HG03064 (cell line): Measurements from ENCODE around the gene HEATR3.
"Not testable (repeated sequence)": the region's sequence is repeated elsewhere in the genome, so short reads cannot be mapped to it uniquely, and the experiment has no call there.

Experiments
- ATAC-seq: cut with Tn5 transposase; IDR thresholded peaks from one replicate; pipeline ENCODE4 v1.9.1; 2021; ENCODE audit warnings: low read depth; ENCODE audit not compliant: unreplicated experiment

Gene HEATR3

GRCh38 chr16:50093607-50094539 is 28.1 kb downstream of the HEATR3 start:
- ATAC-seq, result no peak

- ATAC-seq, result no peak
Measured at GRCh38 chr16:50096791-50097190, 31.0 kb downstream of the HEATR3 start.

- ATAC-seq, result no peak
Measured at GRCh38 chr16:50099957-50100648, 34.3 kb downstream of the HEATR3 start.

- ATAC-seq, result no peak
Measured at GRCh38 chr16:50102051-50102746, 36.4 kb downstream of the HEATR3 start.

- ATAC-seq, result no peak
Measured at GRCh38 chr16:50103764-50104163, 38.0 kb downstream of the HEATR3 start.

GRCh38 chr16:50114357-50115129 is 48.8 kb downstream of the HEATR3 start:
- no peak for ATAC-seq

- no peak for ATAC-seq
Measured at GRCh38 chr16:50120711-50121110, 54.9 kb downstream of the HEATR3 start.

- ATAC-seq, result no peak
Measured at GRCh38 chr16:50121278-50121677, 55.5 kb downstream of the HEATR3 start.

GRCh38 chr16:50121721-50122445 is 56.1 kb downstream of the HEATR3 start:
- ATAC-seq, result no peak

GRCh38 chr16:50123417-50123816 is 57.6 kb downstream of the HEATR3 start:
- no peak for ATAC-seq

GRCh38 chr16:50124769-50125168 is 59.0 kb downstream of the HEATR3 start:
- no peak for ATAC-seq

GRCh38 chr16:50126183-50126582 is 60.4 kb downstream of the HEATR3 start:
- no peak for ATAC-seq

GRCh38 chr16:50132571-50132970 is 66.8 kb downstream of the HEATR3 start:
- ATAC-seq, result not testable (repeated sequence)

- no peak for ATAC-seq
Measured at GRCh38 chr16:50133214-50133613, 67.4 kb downstream of the HEATR3 start.

- no peak for ATAC-seq
Measured at GRCh38 chr16:50136399-50136798, 70.6 kb downstream of the HEATR3 start.

GRCh38 chr16:50137268-50137667 is 71.5 kb downstream of the HEATR3 start:
- ATAC-seq, result no peak

- ATAC-seq, result no peak
Measured at GRCh38 chr16:50139580-50139979, 73.8 kb downstream of the HEATR3 start.

GRCh38 chr16:50144211-50144610 is 78.4 kb downstream of the HEATR3 start:
- no peak for ATAC-seq

GRCh38 chr16:50146479-50147435 is 81.0 kb downstream of the HEATR3 start:
- no peak for ATAC-seq
